ENCODE measurements around the gene HAUS5. TPM values are rescaled to one million over a fixed set of nuclear protein-coding genes. Genes with fewer than 3 reads are reported as not detected.

HAUS5 gene
- total and polyA plus RNA-seq, 10 of the 15 experiments (the other 5 are each of a cell fraction or from before 2014, with no cell fraction given) = 3.1 to 32.6 (median 17.6) TPM

DNA sequence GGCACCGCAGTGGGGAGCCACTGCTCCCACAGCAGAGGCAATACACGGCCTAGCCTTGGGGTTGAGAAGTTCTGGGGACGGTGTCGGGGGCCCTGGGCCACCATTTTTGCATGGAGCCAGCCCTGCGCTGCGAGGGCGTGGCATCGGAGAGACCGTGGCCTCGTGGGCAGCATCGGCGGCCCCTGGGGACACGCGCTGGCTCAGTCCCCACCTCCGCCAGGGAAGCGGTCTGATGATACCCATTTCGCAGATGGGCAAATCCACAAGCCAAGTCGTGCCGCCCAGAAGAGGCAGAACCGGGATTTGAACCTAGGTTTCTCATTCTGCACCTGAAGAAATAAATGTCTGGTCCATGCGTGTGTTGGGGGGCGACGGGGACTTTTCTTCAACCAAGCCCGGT is 52.6 kb downstream of the HAUS5 start:
- no peak overlapping the region for H2AFZ ChIP-seq (ENCODE audit: control insufficient read depth, low read depth, low read length)
- ChIA-PET POLR2A (no interaction called here), RAD21 (ENCODE audit: unreplicated experiment) (no interaction called here), SMC1A (ENCODE audit: uncharacterized antibody, unreplicated experiment) (no interaction called here), CTCF (no interaction called here)
- no peaks in the 10 kb centered on the region for H4K20me1 ChIP-seq (ENCODE audit: control insufficient read depth, insufficient read depth)
- WGBS (ENCODE audit: insufficient coverage, insufficient replicate concordance, low lambda C conversion rate, missing lambda C conversion rate) = 92% methylated on average over 24 of the region's 24 CpGs
- H3K9me3 ChIP-seq (replicated peaks; ENCODE audit: control insufficient read depth, insufficient read depth, low read length) = no peaks in the 10 kb centered on the region
- no peaks in the 10 kb centered on the region for H3K27me3 ChIP-seq (replicated peaks in 1 of 2; ENCODE audit: control insufficient read depth in 2 of 2, insufficient read depth in 2 of 2, low read length in 1 of 2)
- no peak for TF ChIP-seq TBL1XR1 (IDR thresholded peaks at IDR 0.05; ENCODE audit: low read depth, low read length)
- TF ChIP-seq HDAC6 (IDR thresholded peaks at IDR 0.05; ENCODE audit: unreplicated experiment) = no peak
- TF ChIP-seq POLR2AphosphoS5 (IDR thresholded peaks at IDR 0.05; ENCODE audit: low read length) = no peak
- H3K4me1 ChIP-seq (ENCODE audit: control insufficient read depth, insufficient read depth, low read length) = no peaks in the 10 kb centered on the region
- BruUV-seq (replicated peaks) = no TSS peak
- no peak overlapping the region for H3K27ac ChIP-seq (ENCODE audit: control insufficient read depth, insufficient read depth)
- H3K36me3 ChIP-seq (ENCODE audit: control insufficient read depth in 2 of 2, insufficient read depth in 2 of 2, low read length in 1 of 2) = peaks cover 0 to 4% of the 10 kb centered on the region in 2 experiments; a peak in 2 of 4 replicates
- no peak overlapping the region for H3K4me2 ChIP-seq (ENCODE audit: control insufficient read depth, insufficient read depth)
- H3K4me3 ChIP-seq = no peak overlapping the region
- H3K79me2 ChIP-seq (ENCODE audit: control insufficient read depth, insufficient read depth, low read length) = no peaks in the 10 kb centered on the region
- intact Hi-C loops (cut with micrococcal nuclease; ENCODE audit: unreplicated experiment) (no loop called here), in situ Hi-C loops (cut with MboI) (no loop called here)
- FAIRE-seq = no peak
- no peak for DNase-seq (ENCODE audit: low read depth, low spot score)
- no peak overlapping the region for H3K9ac ChIP-seq (ENCODE audit: control insufficient read depth, insufficient read depth, low read length)
- no peak for ATAC-seq

DNA sequence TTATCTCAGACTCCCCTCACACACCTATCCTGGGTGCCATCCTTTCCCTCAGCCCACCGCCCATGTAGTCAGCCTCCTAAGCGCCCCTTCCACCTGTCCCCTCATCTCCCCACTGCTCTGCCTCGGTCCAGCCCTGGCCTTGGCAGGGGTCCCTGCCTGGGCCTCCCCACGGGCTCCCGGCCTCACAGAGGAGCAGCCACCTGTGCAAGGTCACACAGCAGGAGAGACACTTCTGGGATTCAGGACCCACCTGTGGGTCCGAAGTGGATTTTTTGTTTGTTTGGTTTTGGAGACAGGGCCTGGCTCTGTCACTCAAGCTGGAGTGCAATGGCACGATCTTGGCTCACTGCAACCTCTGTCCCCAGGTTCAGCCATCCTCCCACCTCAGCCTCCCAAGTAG is 53.1 kb downstream of the HAUS5 start:
- DNase-seq (ENCODE audit: low read depth, low spot score) (no peak), ATAC-seq (no peak), FAIRE-seq (no peak)
- Histone ChIP-seq H3K27ac (ENCODE audit: control insufficient read depth, insufficient read depth) (no peak overlapping the region), H3K27me3 (replicated peaks in 1 of 2; ENCODE audit: control insufficient read depth in 2 of 2, insufficient read depth in 2 of 2, low read length in 1 of 2) (no peaks in the 10 kb centered on the region), H3K4me1 (ENCODE audit: control insufficient read depth, insufficient read depth, low read length) (no peaks in the 10 kb centered on the region), H2AFZ (ENCODE audit: control insufficient read depth, low read depth, low read length) (no peak overlapping the region), H3K79me2 (ENCODE audit: control insufficient read depth, insufficient read depth, low read length) (no peaks in the 10 kb centered on the region), H3K9me3 (replicated peaks; ENCODE audit: control insufficient read depth, insufficient read depth, low read length) (no peaks in the 10 kb centered on the region), H4K20me1 (ENCODE audit: control insufficient read depth, insufficient read depth) (no peaks in the 10 kb centered on the region), H3K36me3 (ENCODE audit: control insufficient read depth in 2 of 2, insufficient read depth in 2 of 2, low read length in 1 of 2) (peaks cover 0 to 4% of the 10 kb centered on the region in 2 experiments; a peak in 2 of 4 replicates), H3K4me2 (ENCODE audit: control insufficient read depth, insufficient read depth) (no peak overlapping the region), H3K9ac (ENCODE audit: control insufficient read depth, insufficient read depth, low read length) (no peak overlapping the region), H3K4me3 (no peak overlapping the region)
- in situ Hi-C loops (cut with MboI) = no loop called here
- RAD21 ChIA-PET (ENCODE audit: unreplicated experiment) = no interaction called here
- 96% methylated on average over 7 of the region's 7 CpGs for WGBS (ENCODE audit: insufficient coverage, insufficient replicate concordance, low lambda C conversion rate, missing lambda C conversion rate)
- CTCF ChIA-PET = no interaction called here
- POLR2A ChIA-PET = no interaction called here
- no TSS peak for BruUV-seq (replicated peaks)
- intact Hi-C loops (cut with micrococcal nuclease; ENCODE audit: unreplicated experiment) = no loop called here
- SMC1A ChIA-PET (ENCODE audit: uncharacterized antibody, unreplicated experiment) = no interaction called here
- TF ChIP-seq, protein P1, sequence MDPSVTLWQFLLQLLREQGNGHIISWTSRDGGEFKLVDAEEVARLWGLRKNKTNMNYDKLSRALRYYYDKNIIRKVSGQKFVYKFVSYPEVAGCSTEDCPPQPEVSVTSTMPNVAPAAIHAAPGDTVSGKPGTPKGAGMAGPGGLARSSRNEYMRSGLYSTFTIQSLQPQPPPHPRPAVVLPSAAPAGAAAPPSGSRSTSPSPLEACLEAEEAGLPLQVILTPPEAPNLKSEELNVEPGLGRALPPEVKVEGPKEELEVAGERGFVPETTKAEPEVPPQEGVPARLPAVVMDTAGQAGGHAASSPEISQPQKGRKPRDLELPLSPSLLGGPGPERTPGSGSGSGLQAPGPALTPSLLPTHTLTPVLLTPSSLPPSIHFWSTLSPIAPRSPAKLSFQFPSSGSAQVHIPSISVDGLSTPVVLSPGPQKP (IDR thresholded peaks at IDR 0.05; ENCODE audit: low read depth, low read length) = no peak
- TF ChIP-seq DPF2 (IDR thresholded peaks at IDR 0.05) (no peak), ZNF622 (IDR thresholded peaks at IDR 0.05) (no peak), ZNF384 (IDR thresholded peaks at IDR 0.05; ENCODE audit: borderline replicate concordance, low read depth, low read length) (no peak), CEBPB (IDR thresholded peaks at IDR 0.05; ENCODE audit: borderline replicate concordance in 1 of 2, low read depth in 2 of 2, low read length in 2 of 2) (no peak), TBL1XR1 (IDR thresholded peaks at IDR 0.05; ENCODE audit: low read depth, low read length) (no peak)
- TF ChIP-seq, protein P2, sequence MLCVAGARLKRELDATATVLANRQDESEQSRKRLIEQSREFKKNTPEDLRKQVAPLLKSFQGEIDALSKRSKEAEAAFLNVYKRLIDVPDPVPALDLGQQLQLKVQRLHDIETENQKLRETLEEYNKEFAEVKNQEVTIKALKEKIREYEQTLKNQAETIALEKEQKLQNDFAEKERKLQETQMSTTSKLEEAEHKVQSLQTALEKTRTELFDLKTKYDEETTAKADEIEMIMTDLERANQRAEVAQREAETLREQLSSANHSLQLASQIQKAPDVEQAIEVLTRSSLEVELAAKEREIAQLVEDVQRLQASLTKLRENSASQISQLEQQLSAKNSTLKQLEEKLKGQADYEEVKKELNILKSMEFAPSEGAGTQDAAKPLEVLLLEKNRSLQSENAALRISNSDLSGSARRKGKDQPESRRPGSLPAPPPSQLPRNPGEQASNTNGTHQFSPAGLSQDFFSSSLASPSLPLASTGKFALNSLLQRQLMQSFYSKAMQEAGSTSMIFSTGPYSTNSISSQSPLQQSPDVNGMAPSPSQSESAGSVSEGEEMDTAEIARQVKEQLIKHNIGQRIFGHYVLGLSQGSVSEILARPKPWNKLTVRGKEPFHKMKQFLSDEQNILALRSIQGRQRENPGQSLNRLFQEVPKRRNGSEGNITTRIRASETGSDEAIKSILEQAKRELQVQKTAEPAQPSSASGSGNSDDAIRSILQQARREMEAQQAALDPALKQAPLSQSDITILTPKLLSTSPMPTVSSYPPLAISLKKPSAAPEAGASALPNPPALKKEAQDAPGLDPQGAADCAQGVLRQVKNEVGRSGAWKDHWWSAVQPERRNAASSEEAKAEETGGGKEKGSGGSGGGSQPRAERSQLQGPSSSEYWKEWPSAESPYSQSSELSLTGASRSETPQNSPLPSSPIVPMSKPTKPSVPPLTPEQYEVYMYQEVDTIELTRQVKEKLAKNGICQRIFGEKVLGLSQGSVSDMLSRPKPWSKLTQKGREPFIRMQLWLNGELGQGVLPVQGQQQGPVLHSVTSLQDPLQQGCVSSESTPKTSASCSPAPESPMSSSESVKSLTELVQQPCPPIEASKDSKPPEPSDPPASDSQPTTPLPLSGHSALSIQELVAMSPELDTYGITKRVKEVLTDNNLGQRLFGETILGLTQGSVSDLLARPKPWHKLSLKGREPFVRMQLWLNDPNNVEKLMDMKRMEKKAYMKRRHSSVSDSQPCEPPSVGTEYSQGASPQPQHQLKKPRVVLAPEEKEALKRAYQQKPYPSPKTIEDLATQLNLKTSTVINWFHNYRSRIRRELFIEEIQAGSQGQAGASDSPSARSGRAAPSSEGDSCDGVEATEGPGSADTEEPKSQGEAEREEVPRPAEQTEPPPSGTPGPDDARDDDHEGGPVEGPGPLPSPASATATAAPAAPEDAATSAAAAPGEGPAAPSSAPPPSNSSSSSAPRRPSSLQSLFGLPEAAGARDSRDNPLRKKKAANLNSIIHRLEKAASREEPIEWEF (IDR thresholded peaks at IDR 0.05; ENCODE audit: insufficient replicate concordance, low read depth, low read length) = no peak
- TF ChIP-seq, protein P3, sequence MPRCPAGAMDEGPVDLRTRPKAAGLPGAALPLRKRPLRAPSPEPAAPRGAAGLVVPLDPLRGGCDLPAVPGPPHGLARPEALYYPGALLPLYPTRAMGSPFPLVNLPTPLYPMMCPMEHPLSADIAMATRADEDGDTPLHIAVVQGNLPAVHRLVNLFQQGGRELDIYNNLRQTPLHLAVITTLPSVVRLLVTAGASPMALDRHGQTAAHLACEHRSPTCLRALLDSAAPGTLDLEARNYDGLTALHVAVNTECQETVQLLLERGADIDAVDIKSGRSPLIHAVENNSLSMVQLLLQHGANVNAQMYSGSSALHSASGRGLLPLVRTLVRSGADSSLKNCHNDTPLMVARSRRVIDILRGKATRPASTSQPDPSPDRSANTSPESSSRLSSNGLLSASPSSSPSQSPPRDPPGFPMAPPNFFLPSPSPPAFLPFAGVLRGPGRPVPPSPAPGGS (IDR thresholded peaks at IDR 0.05; ENCODE audit: borderline replicate concordance, insufficient read depth, low read depth, low read length, poor library complexity, severe bottlenecking) = no peak
